Measurements from ENCODE around the gene INCENP.
"Not testable (repeated sequence)": the region's sequence is repeated elsewhere in the genome, so short reads cannot be mapped to it uniquely, and the experiment has no call there.

INCENP gene

GRCh38 chr11:62181097-62181496, 57.3 kb downstream of the INCENP start:
- no peak for DNase-seq

- DNase-seq = no peak
These were observed 58.5 kb downstream of the INCENP start for GRCh38 chr11:62182147-62182891.

DNA sequence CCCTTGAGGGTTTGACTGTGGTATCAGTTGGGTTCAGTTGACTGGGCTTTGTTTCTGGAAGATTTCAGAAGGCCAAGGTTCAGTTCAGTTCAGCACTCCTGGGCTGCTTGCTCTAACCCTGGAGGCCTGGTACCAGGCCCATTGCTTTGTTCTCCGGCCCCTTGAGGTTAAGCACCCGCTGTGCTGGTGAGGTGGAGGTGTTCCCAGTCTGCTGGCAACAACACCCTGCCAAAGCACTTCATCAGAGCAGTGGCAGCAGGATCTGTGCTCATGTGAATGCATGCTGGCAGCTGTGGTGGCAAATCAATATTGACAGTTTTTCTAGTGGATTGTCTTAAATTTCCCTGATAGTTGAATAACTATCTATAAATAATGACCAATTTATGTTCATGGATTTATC, 62.4 kb downstream of the INCENP start:
- DNase-seq = no peak

DNA sequence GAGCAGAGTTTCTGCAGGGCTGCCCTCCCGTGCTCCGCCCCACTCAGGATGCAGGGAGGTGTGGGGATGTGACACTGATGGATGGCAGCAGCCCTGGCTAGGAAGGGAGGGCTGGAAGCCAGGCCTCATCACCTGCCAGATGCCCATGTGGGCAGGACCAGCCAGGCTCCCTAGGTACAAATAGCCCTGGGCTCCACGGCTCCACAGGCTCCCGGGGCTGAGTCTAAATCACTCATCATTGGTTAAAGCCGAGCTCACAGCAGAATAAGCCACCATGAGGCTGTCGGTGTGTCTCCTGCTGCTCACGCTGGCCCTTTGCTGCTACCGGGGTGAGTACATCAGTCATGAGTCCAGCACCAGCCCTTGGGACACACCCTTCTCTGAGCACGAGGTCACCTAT, 66.2 kb downstream of the INCENP start, which contains the start of gene SCGB1D1:
TSS of gene SCGB1D1 (plus strand) at position 206 of the 400 bp plus-strand sequence. CDS start at position 275, 69 bp downstream.
- no peak for DNase-seq

GRCh38 chr11:62193952-62194351, 70.1 kb downstream of the INCENP start:
- no peak for DNase-seq

- DNase-seq = not testable (repeated sequence)
These were observed 71.2 kb downstream of the INCENP start for GRCh38 chr11:62195010-62195409.

GRCh38 chr11:62195945-62196344, 72.1 kb downstream of the INCENP start:
- no peak for DNase-seq

DNA sequence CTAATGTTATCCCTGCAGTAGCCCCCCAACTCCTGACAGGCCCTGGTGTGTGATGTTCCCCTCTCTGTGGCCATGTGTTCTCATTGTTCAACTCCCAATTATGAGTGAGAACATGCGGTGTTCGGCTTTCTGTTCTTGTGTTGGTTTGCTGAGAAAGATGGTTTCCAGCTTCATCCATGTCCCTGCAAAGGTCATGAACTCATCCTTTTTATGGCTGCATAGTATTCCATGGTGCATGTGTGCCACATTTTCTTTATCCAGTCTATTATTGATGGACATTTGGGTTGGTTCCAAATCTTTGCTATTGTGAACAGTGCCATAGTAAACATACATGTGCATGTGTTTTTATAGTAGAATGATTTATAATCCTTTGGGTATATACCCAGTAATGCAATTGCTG, 73.6 kb downstream of the INCENP start:
- DNase-seq = not testable (repeated sequence)

GRCh38 chr11:62201376-62201775, 77.6 kb downstream of the INCENP start:
- DNase-seq = peak in 1 of 2 experiments; percentile 17

All from NCI-H526 (cell line).